ENCODE data around the gene OSBP. TPM values are rescaled to one million over a fixed set of nuclear protein-coding genes. Genes with fewer than 3 reads are reported as not detected.

Gene OSBP
- total RNA-seq, 1 experiment from 2014 or later: 45.4 TPM

- TF ChIP-seq IRF2 (CRISPR knock-in tag; IDR thresholded peaks at IDR 0.05; ENCODE audit: borderline replicate concordance, low read depth) (no peak), FOXP1 (CRISPR knock-in tag; IDR thresholded peaks at IDR 0.05; ENCODE audit: borderline replicate concordance) (no peak), CREB1 (CRISPR knock-in tag; IDR thresholded peaks at IDR 0.05) (no peak), ATF3 (CRISPR knock-in tag; conservative IDR thresholded peaks at IDR 0.05) (no peak), FOXK1 (CRISPR knock-in tag; IDR thresholded peaks at IDR 0.05) (no peak), NR2C2 (CRISPR knock-in tag; IDR thresholded peaks at IDR 0.05) (no peak), ZNF281 (CRISPR knock-in tag; IDR thresholded peaks at IDR 0.05) (no peak), ZNF512 (CRISPR knock-in tag; IDR thresholded peaks at IDR 0.05; ENCODE audit: borderline replicate concordance) (no peak), CREM (CRISPR knock-in tag; IDR thresholded peaks at IDR 0.05) (no peak), MYBL2 (CRISPR knock-in tag; IDR thresholded peaks at IDR 0.05) (no peak), GRHL2 (CRISPR knock-in tag; IDR thresholded peaks at IDR 0.05; ENCODE audit: insufficient replicate concordance, severe bottlenecking) (no peak)
- Mint-ChIP-seq H3K36me3 (peaks cover 50% of the 10 kb centered on the region), H3K27me3 (ENCODE audit: low read depth) (no peaks in the 10 kb centered on the region), H3K9me3 (no peaks in the 10 kb centered on the region), H3K4me1 (no peaks in the 10 kb centered on the region), H3K27ac (no peak overlapping the region), H3K4me3 (no peak overlapping the region)
- DNase-seq (ENCODE audit: low spot score) (no peak), ATAC-seq (no peak)
- POLR2A ChIA-PET: no interaction called here
- CTCF ChIA-PET: no interaction called here
Measured at GRCh38 chr11:59575505-59575904, 40.1 kb downstream of the OSBP start.

- ChIA-PET POLR2A (no interaction called here), CTCF (no interaction called here)
- ATAC-seq: no peak
- no peaks in the 10 kb centered on the region for H3K9me3 Mint-ChIP-seq
- no peaks in the 10 kb centered on the region for H3K4me1 Mint-ChIP-seq
- TF ChIP-seq SMAD3 (CRISPR knock-in tag; IDR thresholded peaks at IDR 0.05; ENCODE audit: borderline replicate concordance) (no peak), ZNF317 (CRISPR knock-in tag; IDR thresholded peaks at IDR 0.05; ENCODE audit: borderline replicate concordance, low read depth) (no peak), MXD4 (CRISPR knock-in tag; IDR thresholded peaks at IDR 0.05; ENCODE audit: borderline replicate concordance) (no peak), ZBTB21 (CRISPR knock-in tag; IDR thresholded peaks at IDR 0.05; ENCODE audit: borderline replicate concordance) (no peak), ZBTB43 (CRISPR knock-in tag; IDR thresholded peaks at IDR 0.05) (no peak), NFYB (CRISPR knock-in tag; conservative IDR thresholded peaks at IDR 0.05; ENCODE audit: low read depth) (no peak), ZMAT4 (CRISPR knock-in tag; IDR thresholded peaks at IDR 0.05) (no peak), E2F4 (CRISPR knock-in tag; IDR thresholded peaks at IDR 0.05; ENCODE audit: borderline replicate concordance, low read depth) (no peak), NR2C2 (CRISPR knock-in tag; IDR thresholded peaks at IDR 0.05) (no peak), IRF1 (CRISPR knock-in tag; IDR thresholded peaks at IDR 0.05) (no peak), KAT7 (CRISPR knock-in tag; IDR thresholded peaks at IDR 0.05; ENCODE audit: borderline replicate concordance) (no peak)
- H3K27ac Mint-ChIP-seq: no peak overlapping the region
- H3K27me3 Mint-ChIP-seq (ENCODE audit: low read depth): no peaks in the 10 kb centered on the region
- H3K36me3 Mint-ChIP-seq: peaks cover 46% of the 10 kb centered on the region
- no peak overlapping the region for H3K4me3 Mint-ChIP-seq
- DNase-seq (ENCODE audit: low spot score): no peak
Measured at GRCh38 chr11:59574932-59575502, 40.6 kb downstream of the OSBP start.
